ENCODE measurements around the gene VWA2.

Gene VWA2

GRCh38 chr10:114276671-114277070 lies 37.6 kb downstream of the VWA2 start:
- DNase-seq (ENCODE audit: low spot score): no peak
- in situ Hi-C loops (cut with MboI; ENCODE audit: low sequenced_read_pairs, unreplicated experiment): loop anchor here (25.0 kb wide), 1 partner anchor 861 kb away; no protein-coding TSS in a partner anchor
- TF ChIP-seq CTCF (IDR thresholded peaks at IDR 0.05; ENCODE audit: borderline replicate concordance, control extremely low read depth, extremely low read depth, insufficient read depth, missing control alignments): no peak

GRCh38 chr10:114278140-114278883 lies 39.3 kb downstream of the VWA2 start:
- no peak for TF ChIP-seq CTCF (IDR thresholded peaks at IDR 0.05; ENCODE audit: borderline replicate concordance, control extremely low read depth, extremely low read depth, insufficient read depth, missing control alignments)
- in situ Hi-C loops (cut with MboI; ENCODE audit: low sequenced_read_pairs, unreplicated experiment): loop anchor here (25.0 kb wide), 1 partner anchor 859 kb away; no protein-coding TSS in a partner anchor
- DNase-seq (ENCODE audit: low spot score): no peak

GRCh38 chr10:114278884-114279191 lies 39.8 kb downstream of the VWA2 start:
- DNase-seq (ENCODE audit: low spot score): no peak
- in situ Hi-C loops (cut with MboI; ENCODE audit: low sequenced_read_pairs, unreplicated experiment): loop anchor here (25.0 kb wide), 1 partner anchor 858 kb away; no protein-coding TSS in a partner anchor
- no peak for TF ChIP-seq CTCF (IDR thresholded peaks at IDR 0.05; ENCODE audit: borderline replicate concordance, control extremely low read depth, extremely low read depth, insufficient read depth, missing control alignments)

GRCh38 chr10:114279289-114279688 lies 40.2 kb downstream of the VWA2 start:
- no peak for DNase-seq (ENCODE audit: low spot score)
- in situ Hi-C loops (cut with MboI; ENCODE audit: low sequenced_read_pairs, unreplicated experiment): loop anchor here (25.0 kb wide), 1 partner anchor 858 kb away; no protein-coding TSS in a partner anchor
- no peak for TF ChIP-seq CTCF (IDR thresholded peaks at IDR 0.05; ENCODE audit: borderline replicate concordance, control extremely low read depth, extremely low read depth, insufficient read depth, missing control alignments)

GRCh38 chr10:114279901-114280644 lies 41.0 kb downstream of the VWA2 start:
- TF ChIP-seq CTCF (IDR thresholded peaks at IDR 0.05; ENCODE audit: borderline replicate concordance, control extremely low read depth, extremely low read depth, insufficient read depth, missing control alignments): no peak
- DNase-seq (ENCODE audit: low spot score): no peak
- in situ Hi-C loops (cut with MboI; ENCODE audit: low sequenced_read_pairs, unreplicated experiment): loop anchor here (25.0 kb wide), 1 partner anchor 857 kb away; no protein-coding TSS in a partner anchor

- in situ Hi-C loops (cut with MboI; ENCODE audit: low sequenced_read_pairs, unreplicated experiment): loop anchor here (25.0 kb wide), 1 partner anchor 856 kb away; no protein-coding TSS in a partner anchor
- TF ChIP-seq CTCF (IDR thresholded peaks at IDR 0.05; ENCODE audit: borderline replicate concordance, control extremely low read depth, extremely low read depth, insufficient read depth, missing control alignments): no peak
- no peak for DNase-seq (ENCODE audit: low spot score)
These were observed 42.0 kb downstream of the VWA2 start for GRCh38 chr10:114281006-114281405.

All from GM13976 (cell line).